ENCODE data around the gene MT2A. TPM values are rescaled to one million over a fixed set of nuclear protein-coding genes. Genes with fewer than 3 reads are reported as not detected.

MT2A gene
- total RNA-seq, 1 experiment from 2014 or later, result 673 TPM

GRCh38 chr16:56607675-56608042 is 725 bp upstream of the MT2A start:
- peaks cover 59% of the 10 kb centered on the region for H3K4me1 ChIP-seq (ENCODE audit: control insufficient read depth, insufficient read depth, low read length)

GRCh38 chr16:56608876-56609462 is 585 bp downstream of the MT2A start:
- TF ChIP-seq TCF7L2 (IDR thresholded peaks at IDR 0.05; ENCODE audit: low read depth, low read length) (0 out of 2 replicates have a peak, but pooled peaks have one; percentile 15), CTCF (IDR thresholded peaks at IDR 0.05) (no peak), REST (IDR thresholded peaks at IDR 0.05; ENCODE audit: insufficient read depth in 1 of 2, low read depth in 2 of 2, low read length in 1 of 2) (no peak), POLR2AphosphoS5 (IDR thresholded peaks at IDR 0.05; ENCODE audit: low read depth, low read length) (no peak), SIN3A (IDR thresholded peaks at IDR 0.05; ENCODE audit: borderline replicate concordance, insufficient read depth, low read depth, low read length) (no peak)
- Histone ChIP-seq H3K9me3 (ENCODE audit: control insufficient read depth, insufficient read depth, low read depth, low read length) (no peaks in the 10 kb centered on the region), H3K36me3 (ENCODE audit: control insufficient read depth, insufficient read depth, low read length) (peaks cover 3% of the 10 kb centered on the region; the same call in 1 of the 2 replicates), H3K4me3 (ENCODE audit: low read depth in 2 of 2, low read length in 2 of 2) (peak overlapping the region; percentile 78 to 87), H3K27ac (ENCODE audit: low read length) (peak overlapping the region; percentile 94), H3K4me1 (ENCODE audit: control insufficient read depth, insufficient read depth, low read length) (peaks cover 65% of the 10 kb centered on the region), H3K27me3 (ENCODE audit: control insufficient read depth, insufficient read depth, low read length) (no peaks in the 10 kb centered on the region)
- in situ Hi-C loops (cut with HindIII; ENCODE audit: low pct_unique_long_range_greater_than_20kb, low sequenced_read_pairs), result no loop called here
- ChIA-PET CTCF (interaction anchor here (1.0 kb wide), 1 partner anchor 17 kb away, joined by 3 read pairs; the partner anchor contains the start of gene MT1E), POLR2A (no interaction called here)
- no peak for DNase-seq (ENCODE audit: low read depth, low spot score)
- no peak for ATAC-seq
- TSS peak; percentile 100 for BruUV-seq (replicated peaks)
- intact Hi-C loops (cut with micrococcal nuclease; ENCODE audit: unreplicated experiment), result loop anchor here (5.0 kb wide), 1 partner anchor 93 kb away; no protein-coding TSS in a partner anchor

More at GRCh38 chr16:56607675-56608042, 725 bp upstream of the MT2A start:
- no TSS peak for BruUV-seq (replicated peaks)
- no peak; the same call in 1 of the 2 replicates for TF ChIP-seq POLR2AphosphoS5 (IDR thresholded peaks at IDR 0.05; ENCODE audit: low read depth, low read length)
- no peak for TF ChIP-seq SIN3A (IDR thresholded peaks at IDR 0.05; ENCODE audit: borderline replicate concordance, insufficient read depth, low read depth, low read length)
- no peak for TF ChIP-seq REST (IDR thresholded peaks at IDR 0.05; ENCODE audit: insufficient read depth in 1 of 2, low read depth in 2 of 2, low read length in 1 of 2)
- TF ChIP-seq TCF7L2 (IDR thresholded peaks at IDR 0.05; ENCODE audit: low read depth, low read length), result no peak
- no peak for TF ChIP-seq CTCF (IDR thresholded peaks at IDR 0.05)
- CTCF ChIA-PET, result no interaction called here
- DNase-seq (ENCODE audit: low read depth, low spot score), result no peak
- Histone ChIP-seq H3K4me3 (ENCODE audit: low read depth in 2 of 2, low read length in 2 of 2) (peak overlapping the region; percentile 78 to 87), H3K27me3 (ENCODE audit: control insufficient read depth, insufficient read depth, low read length) (no peaks in the 10 kb centered on the region), H3K27ac (ENCODE audit: low read length) (peak overlapping the region; percentile 95), H3K36me3 (ENCODE audit: control insufficient read depth, insufficient read depth, low read length) (peaks cover 3% of the 10 kb centered on the region; the same call in 1 of the 2 replicates), H3K9me3 (ENCODE audit: control insufficient read depth, insufficient read depth, low read depth, low read length) (no peaks in the 10 kb centered on the region)
- in situ Hi-C loops (cut with HindIII; ENCODE audit: low pct_unique_long_range_greater_than_20kb, low sequenced_read_pairs) (no loop called here), intact Hi-C loops (cut with micrococcal nuclease; ENCODE audit: unreplicated experiment) (loop anchor here (5.0 kb wide), 1 partner anchor 95 kb away; no protein-coding TSS in a partner anchor)
- POLR2A ChIA-PET, result no interaction called here
- ATAC-seq, result no peak
